GDM1 (cell line): ENCODE measurements around the gene GBP6.
"Not testable (repeated sequence)": the region's sequence is repeated elsewhere in the genome, so short reads cannot be mapped to it uniquely, and the experiment has no call there.

Experiments
- DNase-seq: peaks from one replicate; lab custom pipeline; 2025; lab: John Stamatoyannopoulos, UW

GBP6 gene

GRCh38 chr1:89373810-89374209 lies 10.0 kb downstream of the GBP6 start:
- DNase-seq = not testable (repeated sequence)

GRCh38 chr1:89378001-89378400 lies 14.1 kb downstream of the GBP6 start:
- DNase-seq = no peak

GRCh38 chr1:89381618-89382017 lies 17.8 kb downstream of the GBP6 start:
- no peak for DNase-seq

GRCh38 chr1:89382479-89382878 lies 18.6 kb downstream of the GBP6 start:
- no peak for DNase-seq

GRCh38 chr1:89383185-89383584 lies 19.3 kb downstream of the GBP6 start:
- DNase-seq = no peak

- DNase-seq = no peak
Observed at GRCh38 chr1:89390707-89391106, 26.8 kb downstream of the GBP6 start.

GRCh38 chr1:89391686-89392085 lies 27.8 kb downstream of the GBP6 start:
- DNase-seq = no peak

- DNase-seq = no peak
Observed at GRCh38 chr1:89394851-89395250, 31.0 kb downstream of the GBP6 start.

- no peak for DNase-seq
Observed at GRCh38 chr1:89396902-89397301, 33.0 kb downstream of the GBP6 start.

- DNase-seq = no peak
Observed at GRCh38 chr1:89405275-89405929, 41.5 kb downstream of the GBP6 start.

- no peak for DNase-seq
Observed at GRCh38 chr1:89407360-89407759, 43.5 kb downstream of the GBP6 start.

- DNase-seq = not testable (repeated sequence)
Observed at GRCh38 chr1:89407768-89408167, 43.9 kb downstream of the GBP6 start.

GRCh38 chr1:89425056-89425455 lies 61.2 kb downstream of the GBP6 start:
- no peak for DNase-seq

- DNase-seq = no peak
Observed at GRCh38 chr1:89429062-89429461, 65.2 kb downstream of the GBP6 start.

GRCh38 chr1:89429681-89430080 lies 65.8 kb downstream of the GBP6 start:
- DNase-seq = not testable (repeated sequence)

GRCh38 chr1:89433421-89433820 lies 69.6 kb downstream of the GBP6 start:
- no peak for DNase-seq

- not testable (repeated sequence) for DNase-seq
Observed at GRCh38 chr1:89434058-89434780, 70.4 kb downstream of the GBP6 start.
